ENCODE data around the gene FKBP5. TPM values are rescaled to one million over a fixed set of nuclear protein-coding genes. Genes with fewer than 3 reads are reported as not detected.

Gene FKBP5
- total and polyA plus RNA-seq, 2 of the 4 experiments (the other 2 are of a cell fraction): 6.8 to 7.0 TPM

- Histone ChIP-seq H2AK9ac (replicated peaks; ENCODE audit: low read depth, low read length, poor library complexity) (no peak overlapping the region), H3K56ac (ENCODE audit: extremely low read depth, insufficient read depth, low read length) (no peak overlapping the region), H2BK20ac (ENCODE audit: low read depth, low read length) (no peak overlapping the region), H2AK5ac (ENCODE audit: low read depth, low read length) (no peak overlapping the region), H2BK120ac (ENCODE audit: low read depth, low read length) (no peak overlapping the region), H4K5ac (ENCODE audit: low read depth, low read length) (no peak overlapping the region), H2BK5ac (ENCODE audit: low read depth, low read length, poor library complexity, severe bottlenecking) (no peak overlapping the region), H3K18ac (ENCODE audit: low read depth, low read length) (no peak overlapping the region), H3K9ac (ENCODE audit: low read depth, low read length) (no peak overlapping the region), H3K27ac (ENCODE audit: insufficient read depth, low read length) (no peak overlapping the region), H4K20me1 (ENCODE audit: insufficient read depth, low read length) (no peaks in the 10 kb centered on the region), H3K4me2 (ENCODE audit: low read depth, low read length) (no peak overlapping the region), H3K14ac (replicated peaks; ENCODE audit: low read depth, low read length) (no peak overlapping the region), H3K27me3 (ENCODE audit: control insufficient read depth, insufficient read depth, low read length) (no peaks in the 10 kb centered on the region), H3K4me3 (ENCODE audit: insufficient read depth, low read depth, low read length) (no peak overlapping the region), H4K8ac (ENCODE audit: low read depth in 2 of 2, low read length in 2 of 2) (no peak overlapping the region), H3K4ac (ENCODE audit: low read depth, low read length) (no peak overlapping the region), H4K91ac (ENCODE audit: insufficient read depth, low read depth, low read length) (no peak overlapping the region), H2BK15ac (ENCODE audit: low read depth, low read length) (no peak overlapping the region), H2AFZ (replicated peaks; ENCODE audit: low read length, poor library complexity) (no peak overlapping the region), H3K9me3 (ENCODE audit: control insufficient read depth, insufficient read depth, low read length) (no peaks in the 10 kb centered on the region), H3K36me3 (ENCODE audit: control insufficient read depth, insufficient read depth, low read length) (0 out of 2 replicates have a peak, but pooled peaks cover 2% of the 10 kb centered on the region), H3K4me1 (ENCODE audit: control insufficient read depth, insufficient read depth, low read length) (no peaks in the 10 kb centered on the region), H3K23ac (ENCODE audit: low read depth, low read length) (no peak overlapping the region), H3K9me1 (ENCODE audit: insufficient read depth, low read length) (0 out of 2 replicates have a peak, but pooled peaks cover 2% of the 10 kb centered on the region), H3K79me1 (ENCODE audit: low read depth in 1 of 2, low read length in 2 of 2) (no peaks in the 10 kb centered on the region)
- TF ChIP-seq MAZ (IDR thresholded peaks at IDR 0.05; ENCODE audit: borderline replicate concordance, low read depth, low read length) (no peak), BHLHE40 (IDR thresholded peaks at IDR 0.05; ENCODE audit: low read depth, low read length) (no peak), POLR2A (IDR thresholded peaks at IDR 0.05; ENCODE audit: low read depth, low read length) (no peak), CHD1 (IDR thresholded peaks at IDR 0.05; ENCODE audit: low read depth, low read length) (no peak), RFX5 (IDR thresholded peaks at IDR 0.05; ENCODE audit: low read depth, low read length) (no peak), MAFK (IDR thresholded peaks at IDR 0.05; ENCODE audit: low read depth, low read length) (no peak), CTCF (conservative IDR thresholded peaks at IDR 0.05; ENCODE audit: low read depth, low read length) (no peak)
- dilution Hi-C loops (cut with HindIII; ENCODE audit: low sequenced_read_pairs, unreplicated experiment): no loop called here
- no CpG with 5 or more reads among the region's 4 CpGs for whole genome bisulfite sequencing, 2 experiments (ENCODE audit: extremely low coverage in 2 of 2, insufficient read length in 1 of 2)
- POLR2A ChIA-PET (ENCODE audit: unreplicated experiment): no interaction called here
- ATAC-seq (ENCODE audit: low read depth) (no peak), DNase-seq (no peak)
- in situ Hi-C loops (cut with MboI; ENCODE audit: low sequenced_read_pairs): no loop called here
- CTCF ChIA-PET: interaction anchor here (0.6 kb wide), 1 partner anchor 88 kb away, joined by 4 read pairs; no protein-coding TSS in a partner anchor
- intact Hi-C loops (cut with micrococcal nuclease): no loop called here
- no TSS peak for BruUV-seq (replicated peaks)
Measured at GRCh38 chr6:35622283-35622682, 66.4 kb downstream of the FKBP5 start.
